Osteocyte (in vitro differentiated cells): Measurements from ENCODE around the gene PGLYRP3. TPM values are rescaled to one million over a fixed set of nuclear protein-coding genes. Genes with fewer than 3 reads are reported as not detected.
"Not testable (repeated sequence)": the region's sequence is repeated elsewhere in the genome, so short reads cannot be mapped to it uniquely, and the experiment has no call there.

Experiments used
- DNase-seq: peaks from one replicate; pipeline ENCODE4 v3.0.0; 2021; ENCODE audit warnings: mixed read lengths; ENCODE audit not compliant: unreplicated experiment; ENCODE audit errors: extremely low spot score
- H3K27ac Mint-ChIP-seq: one replicate; pipeline ENCODE4 v1.8.0; 2021; ENCODE audit warnings: mild to moderate bottlenecking, mixed read lengths; ENCODE audit not compliant: unreplicated experiment
- H3K27me3 Mint-ChIP-seq: one replicate; pipeline ENCODE4 v1.8.0; 2021; ENCODE audit warnings: mixed read lengths; ENCODE audit not compliant: unreplicated experiment
- H3K36me3 Mint-ChIP-seq: one replicate; pipeline ENCODE4 v1.8.0; 2021; ENCODE audit warnings: mixed read lengths; ENCODE audit not compliant: unreplicated experiment
- H3K4me1 Mint-ChIP-seq: one replicate; pipeline ENCODE4 v1.8.0; 2021; ENCODE audit warnings: mixed read lengths; ENCODE audit not compliant: unreplicated experiment
- H3K4me3 Mint-ChIP-seq: one replicate; pipeline ENCODE4 v1.8.0; 2021; ENCODE audit warnings: mild to moderate bottlenecking, moderate library complexity, mixed read lengths; ENCODE audit not compliant: unreplicated experiment
- H3K9me3 Mint-ChIP-seq: one replicate; pipeline ENCODE4 v1.8.0; 2021; ENCODE audit warnings: mixed read lengths; ENCODE audit not compliant: unreplicated experiment
- total RNA-seq: library from RNA; stranded (reverse); gene quantifications from 2 replicates; pipeline ENCODE4 v1.2.1, GENCODE V29; 2021
- TF ChIP-seq, protein P1 (sequence below): fragments of 200-600 bp; sonication (generic); IDR thresholded peaks from 2 replicates; pipeline ENCODE4 v1.5.0; 2021; ENCODE audit warnings: antibody characterized with exemption, mild to moderate bottlenecking, moderate library complexity

Gene PGLYRP3
- total RNA-seq, 1 donor from 2014 or later = not detected

GRCh38 chr1:153322568-153322967, 9.8 kb upstream of the PGLYRP3 start:
- TF ChIP-seq, protein P1, sequence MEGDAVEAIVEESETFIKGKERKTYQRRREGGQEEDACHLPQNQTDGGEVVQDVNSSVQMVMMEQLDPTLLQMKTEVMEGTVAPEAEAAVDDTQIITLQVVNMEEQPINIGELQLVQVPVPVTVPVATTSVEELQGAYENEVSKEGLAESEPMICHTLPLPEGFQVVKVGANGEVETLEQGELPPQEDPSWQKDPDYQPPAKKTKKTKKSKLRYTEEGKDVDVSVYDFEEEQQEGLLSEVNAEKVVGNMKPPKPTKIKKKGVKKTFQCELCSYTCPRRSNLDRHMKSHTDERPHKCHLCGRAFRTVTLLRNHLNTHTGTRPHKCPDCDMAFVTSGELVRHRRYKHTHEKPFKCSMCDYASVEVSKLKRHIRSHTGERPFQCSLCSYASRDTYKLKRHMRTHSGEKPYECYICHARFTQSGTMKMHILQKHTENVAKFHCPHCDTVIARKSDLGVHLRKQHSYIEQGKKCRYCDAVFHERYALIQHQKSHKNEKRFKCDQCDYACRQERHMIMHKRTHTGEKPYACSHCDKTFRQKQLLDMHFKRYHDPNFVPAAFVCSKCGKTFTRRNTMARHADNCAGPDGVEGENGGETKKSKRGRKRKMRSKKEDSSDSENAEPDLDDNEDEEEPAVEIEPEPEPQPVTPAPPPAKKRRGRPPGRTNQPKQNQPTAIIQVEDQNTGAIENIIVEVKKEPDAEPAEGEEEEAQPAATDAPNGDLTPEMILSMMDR = no peak
- Mint-ChIP-seq H3K36me3 (no peaks in the 10 kb centered on the region), H3K4me1 (no peaks in the 10 kb centered on the region), H3K27ac (no peak overlapping the region), H3K27me3 (no peaks in the 10 kb centered on the region), H3K9me3 (peaks cover 23% of the 10 kb centered on the region), H3K4me3 (no peak overlapping the region)
- DNase-seq = no peak

GRCh38 chr1:153318145-153318544, 5.4 kb upstream of the PGLYRP3 start:
- H3K27ac Mint-ChIP-seq, H3K27me3 Mint-ChIP-seq, DNase-seq, H3K4me3 Mint-ChIP-seq, H3K4me1 Mint-ChIP-seq, H3K36me3 Mint-ChIP-seq: not testable (repeated sequence)
- peaks cover 26% of the 10 kb centered on the region for H3K9me3 Mint-ChIP-seq

DNA sequence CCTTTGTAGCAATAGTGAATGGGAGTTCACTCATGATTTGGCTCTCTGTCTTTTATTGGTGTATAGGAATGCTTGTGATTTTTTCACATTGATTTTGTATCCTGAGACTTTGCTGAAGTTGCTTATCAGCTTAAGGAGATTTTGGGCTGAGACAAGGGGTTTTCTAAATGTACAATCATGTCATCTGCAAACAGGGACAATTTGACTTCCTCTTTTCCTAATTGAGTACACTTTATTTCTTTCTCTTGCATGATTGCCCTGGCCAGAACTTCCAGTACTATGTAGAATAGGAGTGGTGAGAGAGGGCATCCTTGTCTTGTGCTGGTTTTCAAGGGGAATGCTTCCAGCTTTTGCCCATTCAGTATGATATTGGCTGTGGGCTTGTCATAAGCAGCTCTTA, 3.3 kb upstream of the PGLYRP3 start:
- H3K27me3 Mint-ChIP-seq, DNase-seq, H3K4me1 Mint-ChIP-seq, H3K27ac Mint-ChIP-seq, H3K36me3 Mint-ChIP-seq, H3K9me3 Mint-ChIP-seq, H3K4me3 Mint-ChIP-seq: not testable (repeated sequence)

DNA sequence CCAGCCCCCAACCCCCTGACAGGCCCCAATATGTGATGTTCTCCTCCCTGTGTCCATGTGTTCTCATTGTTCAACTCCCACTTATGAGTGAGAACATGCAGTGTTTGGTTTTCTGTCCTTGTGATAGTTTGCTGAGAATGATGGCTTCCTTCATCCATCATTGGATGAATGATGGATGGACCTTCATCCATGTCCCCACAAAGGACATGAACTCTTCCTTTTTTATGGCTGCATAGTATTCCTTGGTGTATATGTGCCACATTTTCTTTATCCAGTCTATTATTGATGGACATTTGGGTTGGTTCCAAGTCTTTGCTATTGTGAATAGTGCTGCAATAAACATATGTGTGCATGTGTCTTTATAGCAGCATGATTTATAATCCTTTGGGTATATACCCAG, 1.6 kb upstream of the PGLYRP3 start:
- not testable (repeated sequence) for H3K27me3 Mint-ChIP-seq

DNA sequence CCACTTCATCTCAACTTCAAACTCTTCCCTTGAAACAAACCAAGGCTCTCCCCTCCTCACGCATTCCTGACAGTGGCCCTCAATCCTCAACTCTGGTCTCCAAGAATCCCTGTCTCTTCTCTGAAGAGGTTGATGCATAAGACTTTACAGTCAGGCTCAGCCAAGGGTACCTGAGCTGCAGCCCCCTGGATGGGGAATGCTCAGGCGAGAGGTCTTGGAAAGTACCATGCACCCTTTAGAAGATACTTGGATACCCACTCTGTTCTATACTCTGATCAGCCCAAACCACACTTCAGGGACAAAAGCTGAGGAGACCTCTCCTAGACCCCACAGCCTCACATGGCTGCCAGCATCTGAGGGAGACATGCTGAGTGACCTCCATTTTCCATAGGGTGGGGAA, 536 bp upstream of the PGLYRP3 start:
- Mint-ChIP-seq H3K27ac (no peak overlapping the region), H3K27me3 (no peaks in the 10 kb centered on the region), H3K4me1 (no peaks in the 10 kb centered on the region), H3K9me3 (peaks cover 9% of the 10 kb centered on the region), H3K4me3 (no peak overlapping the region), H3K36me3 (no peaks in the 10 kb centered on the region)
- TF ChIP-seq, protein P1 = no peak
- DNase-seq = no peak

More for the DNA sequence above, 1.6 kb upstream of the PGLYRP3 start:
- not testable (repeated sequence) for DNase-seq, H3K4me1 Mint-ChIP-seq, H3K4me3 Mint-ChIP-seq, H3K27ac Mint-ChIP-seq, H3K36me3 Mint-ChIP-seq, H3K9me3 Mint-ChIP-seq

GRCh38 chr1:153310526-153310925, 2.2 kb downstream of the PGLYRP3 start:
- no peak for DNase-seq
- TF ChIP-seq, protein P1 = no peak
- Mint-ChIP-seq H3K9me3 (peaks cover 6% of the 10 kb centered on the region), H3K27me3 (no peaks in the 10 kb centered on the region), H3K36me3 (no peaks in the 10 kb centered on the region), H3K4me3 (no peak overlapping the region), H3K4me1 (no peaks in the 10 kb centered on the region), H3K27ac (no peak overlapping the region)

DNA sequence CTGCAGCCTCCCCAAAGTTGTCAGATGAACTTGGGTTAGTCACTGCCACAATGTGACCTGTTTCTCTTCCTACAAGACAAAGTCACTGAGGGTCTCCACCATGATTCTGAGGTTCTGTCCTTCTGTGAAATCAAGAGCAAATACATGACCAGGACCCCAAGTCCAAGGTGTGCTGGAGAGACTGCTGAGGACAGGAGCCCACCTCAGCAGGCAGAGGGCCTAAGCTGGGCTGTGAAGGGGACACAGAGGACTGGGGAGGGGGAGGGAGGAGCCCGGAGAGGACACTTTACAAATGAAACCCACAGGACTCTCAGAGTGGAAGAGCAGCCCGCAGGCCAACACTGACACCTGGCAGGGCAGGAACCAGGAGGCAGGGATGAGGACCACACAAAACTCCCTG, 3.3 kb downstream of the PGLYRP3 start:
- Mint-ChIP-seq H3K27me3 (no peaks in the 10 kb centered on the region), H3K9me3 (no peaks in the 10 kb centered on the region), H3K36me3 (no peaks in the 10 kb centered on the region), H3K4me3 (no peak overlapping the region), H3K27ac (no peak overlapping the region), H3K4me1 (no peaks in the 10 kb centered on the region)
- TF ChIP-seq, protein P1 = no peak
- no peak for DNase-seq
